ENCODE data around the gene NFASC.

NFASC gene

DNA sequence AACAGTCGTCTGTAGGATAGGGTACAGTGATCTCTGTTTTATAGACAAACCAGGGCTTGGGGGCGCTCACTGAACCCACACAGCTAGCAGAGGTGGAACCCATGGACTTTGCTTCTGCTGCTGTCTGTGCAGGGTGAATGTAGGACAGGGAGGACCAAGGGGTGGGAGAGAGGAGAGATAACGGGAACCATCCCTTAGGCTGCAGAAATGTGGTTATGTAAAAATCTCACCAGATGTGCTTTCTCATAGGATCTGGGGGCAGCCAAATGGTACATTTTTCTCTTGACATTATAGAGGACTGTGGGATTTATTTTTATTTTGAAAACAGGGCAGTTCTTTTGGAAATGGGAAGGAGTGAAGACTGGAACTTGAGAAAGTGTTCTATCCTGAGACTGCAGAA lies 8.7 kb downstream of the NFASC start:
- TF ChIP-seq POLR2A (IDR thresholded peaks at IDR 0.05; ENCODE audit: low read depth, low read length): no peak
- TF ChIP-seq SPI1 (IDR thresholded peaks at IDR 0.05; ENCODE audit: low read depth, low read length): no peak
- TF ChIP-seq POU2F2 (IDR thresholded peaks at IDR 0.05; ENCODE audit: low read depth, low read length): no peak
- TF ChIP-seq POLR2AphosphoS5 (IDR thresholded peaks at IDR 0.05; ENCODE audit: low read depth, low read length): no peak
- TF ChIP-seq TAF1 (IDR thresholded peaks at IDR 0.05; ENCODE audit: low read depth, low read length): no peak
- TF ChIP-seq PAX5 (IDR thresholded peaks at IDR 0.05; ENCODE audit: insufficient read depth, low read length, severe bottlenecking): no peak
- DNase-seq (ENCODE audit: insufficient read length, low spot score) (no peak), FAIRE-seq (no peak)

DNA sequence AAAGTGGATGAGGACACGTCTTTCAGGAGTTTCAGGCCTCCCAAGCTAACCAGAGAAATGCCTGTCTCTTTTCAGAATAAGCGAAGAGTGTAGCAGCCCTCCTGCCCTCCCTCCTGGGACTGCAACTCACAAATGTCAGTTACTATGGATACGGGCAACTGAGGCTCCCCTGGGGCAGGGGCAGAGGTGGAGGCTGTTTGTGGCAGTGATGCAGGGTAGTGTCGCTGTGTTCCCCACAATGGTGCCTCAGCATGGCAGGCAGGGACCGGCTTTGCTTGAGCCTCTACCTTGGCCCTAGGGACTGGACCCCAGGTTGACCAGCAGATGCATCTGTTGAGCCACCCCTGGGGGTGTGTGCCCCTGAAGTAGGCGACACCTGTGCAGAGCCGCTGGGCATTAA lies 10.2 kb downstream of the NFASC start:
- FAIRE-seq (no peak), DNase-seq (ENCODE audit: insufficient read length, low spot score) (no peak)
- no peak for TF ChIP-seq PAX5 (IDR thresholded peaks at IDR 0.05; ENCODE audit: insufficient read depth, low read length, severe bottlenecking)
- no peak for TF ChIP-seq SPI1 (IDR thresholded peaks at IDR 0.05; ENCODE audit: low read depth, low read length)
- TF ChIP-seq TAF1 (IDR thresholded peaks at IDR 0.05; ENCODE audit: low read depth, low read length): no peak
- no peak for TF ChIP-seq POLR2AphosphoS5 (IDR thresholded peaks at IDR 0.05; ENCODE audit: low read depth, low read length)
- no peak for TF ChIP-seq POU2F2 (IDR thresholded peaks at IDR 0.05; ENCODE audit: low read depth, low read length)

DNA sequence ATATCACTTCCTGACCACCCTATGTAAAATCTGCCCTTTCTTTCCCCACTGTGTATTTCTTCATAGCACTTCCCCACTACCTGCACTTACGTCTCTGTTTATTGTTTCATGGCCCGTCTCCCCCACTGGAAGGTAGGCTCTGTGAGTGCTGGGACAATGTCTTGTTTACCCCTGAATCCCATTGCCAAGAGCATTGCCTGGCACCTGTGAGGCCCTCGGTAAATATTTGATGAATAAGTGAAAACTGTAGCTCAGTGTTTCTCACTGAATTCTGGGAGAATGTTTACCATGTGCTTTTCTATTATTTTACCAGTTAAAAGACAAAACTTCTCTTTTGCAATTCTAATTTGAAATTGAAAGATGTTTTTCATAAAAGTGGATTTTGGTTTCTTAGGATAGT lies 11.8 kb downstream of the NFASC start:
- no peak for DNase-seq (ENCODE audit: insufficient read length, low spot score)
- FAIRE-seq: no peak
- TF ChIP-seq PAX5 (IDR thresholded peaks at IDR 0.05; ENCODE audit: insufficient read depth, low read length, severe bottlenecking) (no peak), POLR2AphosphoS5 (IDR thresholded peaks at IDR 0.05; ENCODE audit: low read depth, low read length) (no peak), SPI1 (IDR thresholded peaks at IDR 0.05; ENCODE audit: low read depth, low read length) (no peak), POU2F2 (IDR thresholded peaks at IDR 0.05; ENCODE audit: low read depth, low read length) (no peak), POLR2A (IDR thresholded peaks at IDR 0.05; ENCODE audit: low read depth, low read length) (no peak), TAF1 (IDR thresholded peaks at IDR 0.05; ENCODE audit: low read depth, low read length) (no peak)

DNA sequence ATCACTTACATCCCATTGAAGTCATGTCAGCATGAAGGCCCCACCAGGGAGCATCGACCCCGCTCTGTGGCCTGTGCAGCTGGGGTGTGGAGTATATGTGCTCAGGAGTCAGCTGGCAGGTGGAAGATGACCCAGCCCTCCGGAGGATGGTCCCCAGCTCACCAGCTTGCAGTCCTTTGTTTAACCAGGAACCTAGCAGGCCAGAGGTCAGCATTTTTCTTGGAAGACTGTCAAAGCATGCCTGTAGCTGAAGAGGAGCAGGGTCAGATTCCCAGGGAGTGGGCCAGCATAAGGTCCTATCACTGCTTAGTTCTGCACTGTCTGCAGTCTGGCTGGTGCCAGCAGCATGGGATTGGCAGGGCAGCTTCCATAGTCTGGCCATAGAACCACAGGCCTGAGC lies 12.7 kb downstream of the NFASC start:
- FAIRE-seq (no peak), DNase-seq (ENCODE audit: insufficient read length, low spot score) (no peak)
- TF ChIP-seq SPI1 (IDR thresholded peaks at IDR 0.05; ENCODE audit: low read depth, low read length) (no peak), TAF1 (IDR thresholded peaks at IDR 0.05; ENCODE audit: low read depth, low read length) (no peak)

DNA sequence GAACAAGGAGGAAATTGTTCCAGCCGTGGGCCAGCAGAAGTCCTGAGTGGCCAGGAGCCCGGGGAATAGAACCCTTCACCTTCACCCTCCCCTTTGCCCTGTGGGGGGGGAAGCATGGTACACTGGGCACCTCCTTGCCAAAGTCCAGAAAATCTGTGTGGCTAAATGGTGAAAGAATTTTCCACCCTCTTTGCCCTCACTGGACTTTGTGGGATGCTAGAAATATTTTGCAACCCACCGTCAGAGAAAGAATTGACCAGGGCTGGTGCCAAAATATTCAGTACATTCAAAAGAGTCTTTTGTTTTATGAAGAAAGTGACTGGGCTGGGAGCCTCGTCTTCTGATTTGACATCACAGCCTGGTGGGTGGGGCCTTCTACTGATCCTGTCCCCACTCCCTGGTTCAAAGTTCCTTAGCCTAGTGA lies 14.6 kb downstream of the NFASC start:
- TF ChIP-seq TAF1 (IDR thresholded peaks at IDR 0.05; ENCODE audit: low read depth, low read length) (no peak), POLR2AphosphoS5 (IDR thresholded peaks at IDR 0.05; ENCODE audit: low read depth, low read length) (no peak), POU2F2 (IDR thresholded peaks at IDR 0.05; ENCODE audit: low read depth, low read length) (no peak), SPI1 (IDR thresholded peaks at IDR 0.05; ENCODE audit: low read depth, low read length) (no peak), PAX5 (IDR thresholded peaks at IDR 0.05; ENCODE audit: insufficient read depth, low read length, severe bottlenecking) (no peak), POLR2A (IDR thresholded peaks at IDR 0.05; ENCODE audit: low read depth, low read length) (no peak)
- no peak for FAIRE-seq

DNA sequence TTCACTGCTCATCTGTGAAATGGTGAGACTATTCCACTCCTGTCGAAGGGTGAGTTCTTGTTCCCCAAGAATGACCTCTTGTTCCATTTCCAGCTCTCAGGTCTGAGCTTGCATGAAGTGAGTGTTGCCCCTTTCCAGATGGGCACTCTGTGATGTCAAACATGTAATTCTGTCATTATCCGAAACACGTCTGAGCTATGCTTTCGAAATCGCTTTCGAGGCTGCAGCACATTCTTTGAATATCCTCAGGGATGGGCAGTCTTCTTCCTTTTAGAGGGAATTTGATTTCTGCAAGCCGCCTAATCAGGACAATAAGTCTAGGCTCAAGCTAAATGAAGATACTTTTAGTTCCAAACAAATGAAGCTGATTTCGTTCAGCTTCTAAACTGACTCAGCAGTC lies 15.1 kb downstream of the NFASC start:
- TF ChIP-seq POU2F2 (IDR thresholded peaks at IDR 0.05; ENCODE audit: low read depth, low read length) (no peak), PAX5 (IDR thresholded peaks at IDR 0.05; ENCODE audit: insufficient read depth, low read length, severe bottlenecking) (no peak), POLR2A (IDR thresholded peaks at IDR 0.05; ENCODE audit: low read depth, low read length) (no peak), SPI1 (IDR thresholded peaks at IDR 0.05; ENCODE audit: low read depth, low read length) (no peak), TAF1 (IDR thresholded peaks at IDR 0.05; ENCODE audit: low read depth, low read length) (no peak), POLR2AphosphoS5 (IDR thresholded peaks at IDR 0.05; ENCODE audit: low read depth, low read length) (no peak)
- FAIRE-seq (no peak), DNase-seq (ENCODE audit: insufficient read length, low spot score) (no peak)

More for the DNA sequence above, 14.6 kb downstream of the NFASC start:
- DNase-seq (ENCODE audit: insufficient read length, low spot score): no peak

DNA sequence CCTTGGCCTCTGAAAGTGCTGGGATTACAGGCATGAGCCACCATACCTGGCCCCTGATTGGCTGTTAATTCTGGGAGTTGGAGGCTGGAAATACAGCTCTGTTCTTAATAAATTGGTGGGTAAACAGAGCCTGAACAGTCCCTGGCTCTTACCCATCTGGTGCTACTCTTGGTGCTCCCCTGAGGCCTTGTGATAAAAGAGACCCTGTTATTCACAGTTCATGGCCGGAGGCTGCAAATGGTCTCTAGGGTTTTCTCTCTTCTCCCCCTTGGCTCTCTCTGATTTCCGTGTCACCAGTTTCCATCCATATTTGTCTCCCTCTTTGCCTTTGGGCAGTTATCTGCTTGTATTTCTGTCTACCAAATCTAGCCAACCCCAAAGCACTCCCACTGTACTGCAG lies 17.2 kb downstream of the NFASC start:
- FAIRE-seq (no peak), DNase-seq (ENCODE audit: insufficient read length, low spot score) (no peak)
- TF ChIP-seq PAX5 (IDR thresholded peaks at IDR 0.05; ENCODE audit: insufficient read depth, low read length, severe bottlenecking): no peak
- no peak for TF ChIP-seq POLR2A (IDR thresholded peaks at IDR 0.05; ENCODE audit: low read depth, low read length)
- no peak for TF ChIP-seq POU2F2 (IDR thresholded peaks at IDR 0.05; ENCODE audit: low read depth, low read length)
- no peak for TF ChIP-seq TAF1 (IDR thresholded peaks at IDR 0.05; ENCODE audit: low read depth, low read length)
- no peak for TF ChIP-seq SPI1 (IDR thresholded peaks at IDR 0.05; ENCODE audit: low read depth, low read length)
- TF ChIP-seq POLR2AphosphoS5 (IDR thresholded peaks at IDR 0.05; ENCODE audit: low read depth, low read length): no peak

DNA sequence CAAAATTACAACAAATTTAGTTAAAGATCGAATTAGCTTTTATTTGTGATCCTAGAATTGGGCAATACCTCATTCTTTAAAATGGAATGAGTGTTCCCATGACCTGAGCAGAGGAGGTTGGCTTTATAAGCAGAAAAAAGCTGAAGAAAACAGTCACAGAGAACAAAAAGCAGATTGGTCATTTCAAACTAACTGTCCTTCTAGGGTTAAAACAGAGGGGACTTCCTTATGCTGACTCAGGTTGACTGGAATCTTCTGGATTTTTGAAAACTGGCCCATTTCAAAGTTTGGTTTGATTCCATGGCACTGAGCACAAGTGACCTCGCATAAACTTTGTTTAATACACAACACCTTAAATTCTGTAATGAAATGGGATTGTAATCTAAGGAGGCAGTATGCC lies 17.6 kb downstream of the NFASC start:
- TF ChIP-seq POU2F2 (IDR thresholded peaks at IDR 0.05; ENCODE audit: low read depth, low read length) (no peak), POLR2A (IDR thresholded peaks at IDR 0.05; ENCODE audit: low read depth, low read length) (no peak), PAX5 (IDR thresholded peaks at IDR 0.05; ENCODE audit: insufficient read depth, low read length, severe bottlenecking) (no peak), SPI1 (IDR thresholded peaks at IDR 0.05; ENCODE audit: low read depth, low read length) (no peak), POLR2AphosphoS5 (IDR thresholded peaks at IDR 0.05; ENCODE audit: low read depth, low read length) (no peak), TAF1 (IDR thresholded peaks at IDR 0.05; ENCODE audit: low read depth, low read length) (no peak)
- DNase-seq (ENCODE audit: insufficient read length, low spot score): no peak
- FAIRE-seq: no peak

DNA sequence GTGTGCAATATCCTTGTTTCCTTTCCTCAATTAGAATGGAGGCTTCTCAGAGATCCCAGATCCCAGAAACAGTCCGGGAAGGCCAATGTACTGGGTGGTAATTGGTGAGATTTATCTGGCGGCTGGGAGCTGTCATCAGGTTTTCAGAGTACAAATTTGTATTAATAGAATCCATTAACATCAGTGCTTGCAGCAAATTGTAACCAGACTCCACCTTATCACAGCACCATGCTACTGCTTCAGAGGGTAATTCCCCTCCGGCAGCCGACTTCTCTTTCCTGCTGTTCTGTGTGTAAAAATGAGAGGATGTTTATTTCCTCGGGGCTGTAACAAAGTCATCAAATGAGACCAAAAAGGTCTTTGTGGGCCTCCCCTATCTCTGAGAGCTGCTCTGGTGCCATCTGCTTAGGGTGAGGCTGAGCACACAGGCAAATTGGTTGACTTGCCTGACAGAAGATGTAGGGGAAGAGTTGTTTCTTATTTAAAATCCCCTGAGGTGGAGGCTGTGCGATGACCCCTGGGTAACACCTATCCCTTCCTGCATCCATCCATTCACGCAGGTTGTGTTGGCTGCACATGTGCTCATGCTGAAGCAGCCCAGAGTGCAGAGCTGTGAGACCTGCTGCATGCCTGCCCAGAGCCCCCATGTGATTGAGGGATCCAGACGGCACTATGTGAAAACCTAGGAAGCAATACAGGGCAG lies 19.2 kb downstream of the NFASC start:
- TF ChIP-seq TAF1 (IDR thresholded peaks at IDR 0.05; ENCODE audit: low read depth, low read length) (no peak), POU2F2 (IDR thresholded peaks at IDR 0.05; ENCODE audit: low read depth, low read length) (no peak), POLR2AphosphoS5 (IDR thresholded peaks at IDR 0.05; ENCODE audit: low read depth, low read length) (no peak), PAX5 (IDR thresholded peaks at IDR 0.05; ENCODE audit: insufficient read depth, low read length, severe bottlenecking) (no peak), SPI1 (IDR thresholded peaks at IDR 0.05; ENCODE audit: low read depth, low read length) (no peak), POLR2A (IDR thresholded peaks at IDR 0.05; ENCODE audit: low read depth, low read length) (no peak)
- no peak for DNase-seq (ENCODE audit: insufficient read length, low spot score)

DNA sequence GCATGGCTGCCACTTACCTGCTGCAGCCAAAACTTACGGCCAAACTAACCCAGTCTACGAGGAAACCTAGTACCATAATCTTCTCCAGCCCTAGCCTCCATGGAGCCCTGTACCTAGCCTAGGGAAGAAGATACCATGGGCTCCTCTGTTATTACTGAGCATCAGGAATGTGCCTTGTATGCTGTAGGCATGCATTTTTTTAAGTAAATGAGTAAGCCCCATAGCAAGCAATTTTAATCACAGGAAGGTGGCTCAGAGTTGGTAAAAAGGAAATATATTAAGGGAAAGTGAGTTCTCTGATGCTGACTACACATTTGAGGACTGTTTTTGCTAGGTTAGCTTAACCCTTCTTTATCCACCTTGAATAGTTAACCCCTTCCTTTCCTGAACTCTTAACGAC lies 21.2 kb downstream of the NFASC start:
- TF ChIP-seq POLR2A (IDR thresholded peaks at IDR 0.05; ENCODE audit: low read depth, low read length): no peak
- TF ChIP-seq POU2F2 (IDR thresholded peaks at IDR 0.05; ENCODE audit: low read depth, low read length): no peak
- no peak for TF ChIP-seq SPI1 (IDR thresholded peaks at IDR 0.05; ENCODE audit: low read depth, low read length)
- TF ChIP-seq TAF1 (IDR thresholded peaks at IDR 0.05; ENCODE audit: low read depth, low read length): no peak
- TF ChIP-seq POLR2AphosphoS5 (IDR thresholded peaks at IDR 0.05; ENCODE audit: low read depth, low read length): no peak
- no peak for TF ChIP-seq PAX5 (IDR thresholded peaks at IDR 0.05; ENCODE audit: insufficient read depth, low read length, severe bottlenecking)
- no peak for FAIRE-seq
- no peak for DNase-seq (ENCODE audit: insufficient read length, low spot score)

More for the DNA sequence above, 19.2 kb downstream of the NFASC start:
- no peak for FAIRE-seq
